Mesendoderm (in vitro differentiated cells): Measurements from ENCODE around the gene CANT1.

ENCODE experiments used
- DNase-seq: peaks from one replicate; pipeline ENCODE4 v3.0.0; 2013
- H2AK5ac ChIP-seq: 2 replicates; pipeline ENCODE4 v1.6.1; 2013; ENCODE audit warnings: low read length, inconsistent platforms
- H2BK120ac ChIP-seq: 2 replicates; pipeline ENCODE4 v1.6.1; 2013; ENCODE audit warnings: low read depth, mild to moderate bottlenecking, low read length, moderate library complexity, mixed read lengths
- H2BK15ac ChIP-seq: replicated peaks from 2 replicates; pipeline ENCODE4 v1.6.1; 2013; ENCODE audit warnings: low read depth, mild to moderate bottlenecking, moderate library complexity
- H2BK5ac ChIP-seq: 2 replicates; pipeline ENCODE4 v1.6.1; 2013; ENCODE audit warnings: low read length, inconsistent platforms
- H3K18ac ChIP-seq: 2 replicates; pipeline ENCODE4 v1.6.1; 2013; ENCODE audit warnings: mild to moderate bottlenecking, low read length, mixed read lengths
- H3K23ac ChIP-seq: one replicate; pipeline ENCODE4 v1.6.1; 2013; ENCODE audit warnings: low read length
- H3K27ac ChIP-seq: 2 replicates; pipeline ENCODE4 v1.5.1; 2013; ENCODE audit warnings: low read depth, mild to moderate bottlenecking, inconsistent platforms, low read length, moderate library complexity
- H3K27me3 ChIP-seq: 2 replicates; pipeline ENCODE4 v1.6.1; 2013; ENCODE audit warnings: low read length, control low read depth, mild to moderate bottlenecking, inconsistent platforms; ENCODE audit not compliant: insufficient read depth, poor library complexity
- H3K36me3 ChIP-seq: 2 replicates; pipeline ENCODE4 v1.6.1; 2013; ENCODE audit warnings: low read length, inconsistent platforms; ENCODE audit not compliant: control insufficient read depth, insufficient read depth
- H3K4ac ChIP-seq: one replicate; pipeline ENCODE4 v1.6.1; 2013; ENCODE audit warnings: low read depth, mild to moderate bottlenecking, low read length, moderate library complexity
- H3K4me1 ChIP-seq: 2 replicates; pipeline ENCODE4 v1.6.1; 2013; ENCODE audit warnings: low read depth, low read length, inconsistent platforms; ENCODE audit not compliant: control insufficient read depth
- H3K4me2 ChIP-seq: 2 replicates; pipeline ENCODE4 v1.6.1; 2013; ENCODE audit warnings: low read length
- H3K4me3 ChIP-seq: 2 replicates; pipeline ENCODE4 v1.5.1; 2013; ENCODE audit warnings: mild to moderate bottlenecking, low read length
- H3K56ac ChIP-seq: one replicate; pipeline ENCODE4 v1.6.1; 2013; ENCODE audit warnings: low read length
- H3K79me1 ChIP-seq: 2 replicates; pipeline ENCODE4 v1.6.1; 2013; ENCODE audit warnings: low read length, inconsistent platforms
- H3K79me2 ChIP-seq: 2 replicates; pipeline ENCODE4 v1.6.1; 2013; ENCODE audit warnings: mild to moderate bottlenecking, low read length; ENCODE audit not compliant: control insufficient read depth, insufficient read depth
- H3K9ac ChIP-seq: 2 replicates; pipeline ENCODE4 v1.6.1; 2013; ENCODE audit warnings: low read length, inconsistent platforms
- H4K5ac ChIP-seq: one replicate; pipeline ENCODE4 v1.6.1; 2013; ENCODE audit warnings: low read length
- H4K8ac ChIP-seq: one replicate; pipeline ENCODE4 v1.6.1; 2013; ENCODE audit warnings: low read depth, mild to moderate bottlenecking, control low read depth, low read length, moderate library complexity
- WGBS: extraction: QIAGEN DNeasy Blood & Tissue Kit; methylation state at CpG from one replicate; pipeline ENCODE4 v1.1.7; 2013; ENCODE audit warnings: low lambda C conversion rate, missing lambda C conversion rate; ENCODE audit not compliant: insufficient coverage; ENCODE audit errors: extremely low coverage; 5-methylcytosine and 5-hydroxymethylcytosine counted together

Gene CANT1

GRCh38 chr17:78990349-78991016 lies 19.1 kb downstream of the CANT1 start:
- no peak overlapping the region for H4K8ac ChIP-seq
- no peak overlapping the region for H3K4me3 ChIP-seq
- no CpG with 5 or more reads among the region's 29 CpGs for WGBS

GRCh38 chr17:78988152-78988551 lies 21.4 kb downstream of the CANT1 start:
- Histone ChIP-seq H2BK120ac (no peak overlapping the region), H2BK5ac (no peak overlapping the region), H3K56ac (no peak overlapping the region), H3K18ac (no peak overlapping the region), H4K5ac (no peak overlapping the region), H3K4ac (no peak overlapping the region), H3K4me1 (peaks cover 4% of the 10 kb centered on the region), H2AK5ac (no peak overlapping the region), H3K23ac (no peak overlapping the region), H3K79me1 (no peaks in the 10 kb centered on the region), H3K4me3 (no peak overlapping the region), H3K79me2 (no peaks in the 10 kb centered on the region), H2BK15ac (no peak overlapping the region), H3K4me2 (no peak overlapping the region), H4K8ac (no peak overlapping the region), H3K9ac (no peak overlapping the region), H3K27ac (no peak overlapping the region), H3K36me3 (peaks cover 5% of the 10 kb centered on the region), H3K27me3 (no peaks in the 10 kb centered on the region)
- DNase-seq = no peak
- no CpG with 5 or more reads among the region's 6 CpGs for WGBS

More at GRCh38 chr17:78990349-78991016, 19.1 kb downstream of the CANT1 start:
- peaks cover 5% of the 10 kb centered on the region for H3K36me3 ChIP-seq
- no peak overlapping the region for H3K23ac ChIP-seq
- no peak overlapping the region for H3K56ac ChIP-seq
- no peaks in the 10 kb centered on the region for H3K79me1 ChIP-seq
- no peak overlapping the region for H4K5ac ChIP-seq
- peaks cover 4% of the 10 kb centered on the region for H3K4me1 ChIP-seq
- no peak overlapping the region for H2BK5ac ChIP-seq
- no peak overlapping the region for H2AK5ac ChIP-seq
- H3K4ac ChIP-seq = no peak overlapping the region
- no peak overlapping the region for H2BK120ac ChIP-seq
- H3K27me3 ChIP-seq = no peaks in the 10 kb centered on the region
- no peak overlapping the region for H3K9ac ChIP-seq
- DNase-seq = no peak
- no peak overlapping the region for H3K18ac ChIP-seq
- no peak overlapping the region for H3K27ac ChIP-seq
- H3K79me2 ChIP-seq = no peaks in the 10 kb centered on the region
- no peak overlapping the region for H2BK15ac ChIP-seq
- no peak overlapping the region for H3K4me2 ChIP-seq

GRCh38 chr17:78986649-78987328 lies 22.8 kb downstream of the CANT1 start:
- H3K4me3 ChIP-seq = no peak overlapping the region
- H3K36me3 ChIP-seq = peaks cover 3% of the 10 kb centered on the region
- no peak overlapping the region for H2BK5ac ChIP-seq
- H3K56ac ChIP-seq = peak overlapping the region; percentile 62
- DNase-seq = peak; percentile 86
- H2BK120ac ChIP-seq = no peak overlapping the region
- H3K4ac ChIP-seq = no peak overlapping the region
- peak overlapping the region; percentile 46 for H3K9ac ChIP-seq
- no peak overlapping the region for H2AK5ac ChIP-seq
- H3K79me2 ChIP-seq = no peaks in the 10 kb centered on the region
- no peak overlapping the region for H3K23ac ChIP-seq
- H3K27ac ChIP-seq = peak overlapping the region; percentile 67
- no peak overlapping the region for H3K18ac ChIP-seq
- no peaks in the 10 kb centered on the region for H3K79me1 ChIP-seq
- H4K8ac ChIP-seq = no peak overlapping the region
- H4K5ac ChIP-seq = peak overlapping the region; percentile 68
- H3K27me3 ChIP-seq = no peaks in the 10 kb centered on the region
- no peak overlapping the region for H2BK15ac ChIP-seq
- H3K4me2 ChIP-seq = no peak overlapping the region
- H3K4me1 ChIP-seq = peaks cover 4% of the 10 kb centered on the region
- WGBS = no CpG with 5 or more reads among the region's 15 CpGs

- no peak overlapping the region for H3K18ac ChIP-seq
- no peak overlapping the region for H3K4me2 ChIP-seq
- peak overlapping the region; percentile 46 for H3K9ac ChIP-seq
- no CpG with 5 or more reads among the region's 6 CpGs for WGBS
- H3K4me1 ChIP-seq = peaks cover 4% of the 10 kb centered on the region
- H2BK5ac ChIP-seq = no peak overlapping the region
- H3K56ac ChIP-seq = peak overlapping the region; percentile 62
- no peak overlapping the region for H2BK120ac ChIP-seq
- no peaks in the 10 kb centered on the region for H3K27me3 ChIP-seq
- H3K4me3 ChIP-seq = no peak overlapping the region
- H3K4ac ChIP-seq = no peak overlapping the region
- peak overlapping the region; percentile 67 for H3K27ac ChIP-seq
- no peaks in the 10 kb centered on the region for H3K79me2 ChIP-seq
- no peak overlapping the region for H2BK15ac ChIP-seq
- H4K8ac ChIP-seq = no peak overlapping the region
- H2AK5ac ChIP-seq = no peak overlapping the region
- H3K23ac ChIP-seq = no peak overlapping the region
- no peak for DNase-seq
- peaks cover 1% of the 10 kb centered on the region for H3K36me3 ChIP-seq
- H4K5ac ChIP-seq = no peak overlapping the region
- no peaks in the 10 kb centered on the region for H3K79me1 ChIP-seq
Measured at GRCh38 chr17:78986048-78986648, 23.4 kb downstream of the CANT1 start.

- Histone ChIP-seq H3K23ac (no peak overlapping the region), H3K18ac (no peak overlapping the region), H2BK5ac (no peak overlapping the region), H4K5ac (no peak overlapping the region), H3K27me3 (no peaks in the 10 kb centered on the region), H3K4ac (no peak overlapping the region), H3K27ac (no peak overlapping the region), H3K36me3 (no peaks in the 10 kb centered on the region), H2AK5ac (no peak overlapping the region), H3K4me2 (no peak overlapping the region), H3K79me2 (no peaks in the 10 kb centered on the region), H2BK120ac (no peak overlapping the region), H2BK15ac (no peak overlapping the region), H3K4me3 (no peak overlapping the region), H3K4me1 (peaks cover 4% of the 10 kb centered on the region), H4K8ac (no peak overlapping the region), H3K79me1 (no peaks in the 10 kb centered on the region), H3K9ac (no peak overlapping the region), H3K56ac (no peak overlapping the region)
- DNase-seq = no peak
- WGBS = no CpG with 5 or more reads among the region's 5 CpGs
Measured at GRCh38 chr17:78985395-78985794, 24.2 kb downstream of the CANT1 start.
